C4-2B (cell line): ENCODE data around the gene DNASE1.

Experiments used
- H3K27ac ChIP-seq: fragments of 450-650 bp; 2 replicates; pipeline ENCODE4 v1.5.1; 2017
- ZFX ChIP-seq: fragments of 450-650 bp; IDR thresholded peaks from 2 replicates; pipeline ENCODE4 v1.6.1; 2017
- TF ChIP-seq, protein P1 (sequence below): fragments of 450-650 bp; conservative IDR thresholded peaks from 2 replicates; pipeline ENCODE4 v1.5.1; 2017; ENCODE audit warnings: mild to moderate bottlenecking

Gene DNASE1

GRCh38 chr16:3670711-3671110 lies 16.2 kb downstream of the DNASE1 start:
- TF ChIP-seq, protein P1, sequence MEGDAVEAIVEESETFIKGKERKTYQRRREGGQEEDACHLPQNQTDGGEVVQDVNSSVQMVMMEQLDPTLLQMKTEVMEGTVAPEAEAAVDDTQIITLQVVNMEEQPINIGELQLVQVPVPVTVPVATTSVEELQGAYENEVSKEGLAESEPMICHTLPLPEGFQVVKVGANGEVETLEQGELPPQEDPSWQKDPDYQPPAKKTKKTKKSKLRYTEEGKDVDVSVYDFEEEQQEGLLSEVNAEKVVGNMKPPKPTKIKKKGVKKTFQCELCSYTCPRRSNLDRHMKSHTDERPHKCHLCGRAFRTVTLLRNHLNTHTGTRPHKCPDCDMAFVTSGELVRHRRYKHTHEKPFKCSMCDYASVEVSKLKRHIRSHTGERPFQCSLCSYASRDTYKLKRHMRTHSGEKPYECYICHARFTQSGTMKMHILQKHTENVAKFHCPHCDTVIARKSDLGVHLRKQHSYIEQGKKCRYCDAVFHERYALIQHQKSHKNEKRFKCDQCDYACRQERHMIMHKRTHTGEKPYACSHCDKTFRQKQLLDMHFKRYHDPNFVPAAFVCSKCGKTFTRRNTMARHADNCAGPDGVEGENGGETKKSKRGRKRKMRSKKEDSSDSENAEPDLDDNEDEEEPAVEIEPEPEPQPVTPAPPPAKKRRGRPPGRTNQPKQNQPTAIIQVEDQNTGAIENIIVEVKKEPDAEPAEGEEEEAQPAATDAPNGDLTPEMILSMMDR = no peak
- TF ChIP-seq ZFX = no peak
- no peak overlapping the region for H3K27ac ChIP-seq

DNA sequence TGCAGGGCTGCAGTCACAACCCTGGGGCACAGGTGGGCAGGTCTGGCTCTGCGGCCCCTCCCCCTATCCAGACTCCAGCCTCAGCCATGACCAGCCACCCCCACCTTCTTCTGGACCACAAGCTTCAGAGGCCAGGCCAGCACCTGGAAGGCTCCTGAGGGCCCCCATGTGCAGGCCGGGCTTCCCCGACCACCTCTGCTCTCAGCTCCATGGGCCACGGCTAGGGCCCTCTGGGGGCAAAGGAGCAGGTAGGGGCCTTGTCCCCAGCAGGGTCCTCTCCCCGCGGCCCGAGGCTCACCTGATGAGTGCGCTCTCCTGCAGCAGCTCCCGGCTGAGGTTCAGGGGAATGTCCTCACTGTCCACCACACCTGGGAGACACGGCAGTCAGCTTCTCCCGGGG lies 16.9 kb downstream of the DNASE1 start:
- TF ChIP-seq, protein P1 = no peak
- TF ChIP-seq ZFX = no peak
- no peak overlapping the region for H3K27ac ChIP-seq

- TF ChIP-seq ZFX = no peak
- TF ChIP-seq, protein P1 = no peak
- H3K27ac ChIP-seq = no peak overlapping the region
These were observed 18.1 kb downstream of the DNASE1 start for GRCh38 chr16:3672571-3673041.

DNA sequence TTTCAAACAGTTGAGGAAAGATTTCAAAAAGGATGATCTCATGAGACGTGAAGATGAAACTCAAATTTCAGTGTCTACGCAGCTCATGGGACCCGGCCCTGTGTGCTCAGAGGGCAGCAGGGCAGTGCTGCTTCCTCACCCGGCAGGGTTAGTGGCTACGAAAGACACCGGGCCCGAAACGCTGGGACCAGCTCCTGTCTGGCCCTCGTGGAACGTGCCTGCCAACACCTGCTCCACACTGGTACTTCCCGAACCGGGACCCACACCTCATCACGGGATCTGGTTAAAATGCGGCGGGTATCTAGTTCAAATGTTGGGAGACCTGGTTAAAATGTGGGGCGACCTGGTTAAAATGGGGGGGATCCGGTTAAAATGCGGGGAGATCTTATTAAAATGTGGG lies 18.7 kb downstream of the DNASE1 start:
- TF ChIP-seq, protein P1 = no peak
- no peak for TF ChIP-seq ZFX
- no peak overlapping the region for H3K27ac ChIP-seq

GRCh38 chr16:3673676-3674377 lies 19.3 kb downstream of the DNASE1 start:
- no peak overlapping the region for H3K27ac ChIP-seq
- TF ChIP-seq, protein P1 = no peak
- TF ChIP-seq ZFX = no peak

GRCh38 chr16:3674513-3675295 lies 20.2 kb downstream of the DNASE1 start:
- H3K27ac ChIP-seq = no peak overlapping the region
- no peak for TF ChIP-seq ZFX
- TF ChIP-seq, protein P1 = no peak

GRCh38 chr16:3675601-3676130 lies 21.2 kb downstream of the DNASE1 start:
- no peak overlapping the region for H3K27ac ChIP-seq
- TF ChIP-seq, protein P1 = no peak
- no peak for TF ChIP-seq ZFX
